Right atrium auricular region (tissue), 2 donors: ENCODE measurements around the gene FAM222A. TPM values are rescaled to one million over a fixed set of nuclear protein-coding genes. Genes with fewer than 3 reads are reported as not detected.

ENCODE experiments used
- DNase-seq: peaks from one replicate; pipeline ENCODE4 v3.0.0-alpha.2; 2019; ENCODE audit warnings: low spot score
- H3K27ac ChIP-seq, 2 donors: fragments of 200-600 bp; sonication (generic); 1 replicate in 1 of 2; 2 replicates in 1 of 2; pipeline ENCODE4 v1.5.1; 2016 to 2019
- H3K27me3 ChIP-seq, 2 donors: fragments of 200-600 bp; sonication (generic); one replicate each; pipeline versions ENCODE4 v1.5.1 to v1.6.0; 2017 to 2019
- H3K36me3 ChIP-seq: fragments of 200-600 bp; sonication (generic); one replicate; pipeline ENCODE4 v1.5.1; 2016
- H3K4me1 ChIP-seq, 2 donors: fragments of 200-600 bp; sonication (generic); one replicate each; pipeline versions ENCODE4 v1.5.1 to v1.6.0; 2017 to 2019
- H3K4me3 ChIP-seq, 2 donors: fragments of 200-600 bp; sonication (generic); 1 replicate in 1 of 2; 2 replicates in 1 of 2; pipeline ENCODE4 v1.5.1; 2017 to 2019; ENCODE audit warnings: mild to moderate bottlenecking in 1 of 2, moderate library complexity in 1 of 2
- H3K9me3 ChIP-seq, 2 donors: fragments of 200-600 bp; sonication (generic); one replicate each; pipeline ENCODE4 v1.5.1; 2019
- total RNA-seq, 2 donors: library from RNA; depleted of rRNA; stranded (reverse); fragments of >200 nt; gene quantifications; one replicate each; pipeline ENCODE4 v1.1.0, GENCODE V29; 2016
- TF ChIP-seq, protein P1 (sequence below), 2 donors: fragments of 200-600 bp; sonication (generic); IDR thresholded peaks; one replicate each; pipeline ENCODE4 v1.5.1; 2019; ENCODE audit warnings: antibody characterized with exemption in 2 of 2

The FAM222A gene
- total RNA-seq, 2 donors from 2014 or later: 23.6 to 32.4 TPM

- H3K36me3 ChIP-seq: no peaks in the 10 kb centered on the region
- no peak for DNase-seq
- no peaks in the 10 kb centered on the region for H3K9me3 ChIP-seq
- H3K27ac ChIP-seq: peak overlapping the region; percentile 79 to 89
- H3K4me3 ChIP-seq: peak overlapping the region; percentile 61 to 72
- H3K4me1 ChIP-seq: peaks cover 0 to 77% of the 10 kb centered on the region in 2 donors
- H3K27me3 ChIP-seq: no peaks in the 10 kb centered on the region
- TF ChIP-seq, protein P1, sequence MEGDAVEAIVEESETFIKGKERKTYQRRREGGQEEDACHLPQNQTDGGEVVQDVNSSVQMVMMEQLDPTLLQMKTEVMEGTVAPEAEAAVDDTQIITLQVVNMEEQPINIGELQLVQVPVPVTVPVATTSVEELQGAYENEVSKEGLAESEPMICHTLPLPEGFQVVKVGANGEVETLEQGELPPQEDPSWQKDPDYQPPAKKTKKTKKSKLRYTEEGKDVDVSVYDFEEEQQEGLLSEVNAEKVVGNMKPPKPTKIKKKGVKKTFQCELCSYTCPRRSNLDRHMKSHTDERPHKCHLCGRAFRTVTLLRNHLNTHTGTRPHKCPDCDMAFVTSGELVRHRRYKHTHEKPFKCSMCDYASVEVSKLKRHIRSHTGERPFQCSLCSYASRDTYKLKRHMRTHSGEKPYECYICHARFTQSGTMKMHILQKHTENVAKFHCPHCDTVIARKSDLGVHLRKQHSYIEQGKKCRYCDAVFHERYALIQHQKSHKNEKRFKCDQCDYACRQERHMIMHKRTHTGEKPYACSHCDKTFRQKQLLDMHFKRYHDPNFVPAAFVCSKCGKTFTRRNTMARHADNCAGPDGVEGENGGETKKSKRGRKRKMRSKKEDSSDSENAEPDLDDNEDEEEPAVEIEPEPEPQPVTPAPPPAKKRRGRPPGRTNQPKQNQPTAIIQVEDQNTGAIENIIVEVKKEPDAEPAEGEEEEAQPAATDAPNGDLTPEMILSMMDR (IDR thresholded peaks at IDR 0.05): no peak
Measured at GRCh38 chr12:109715310-109716091, 1.9 kb downstream of the FAM222A start.

DNA sequence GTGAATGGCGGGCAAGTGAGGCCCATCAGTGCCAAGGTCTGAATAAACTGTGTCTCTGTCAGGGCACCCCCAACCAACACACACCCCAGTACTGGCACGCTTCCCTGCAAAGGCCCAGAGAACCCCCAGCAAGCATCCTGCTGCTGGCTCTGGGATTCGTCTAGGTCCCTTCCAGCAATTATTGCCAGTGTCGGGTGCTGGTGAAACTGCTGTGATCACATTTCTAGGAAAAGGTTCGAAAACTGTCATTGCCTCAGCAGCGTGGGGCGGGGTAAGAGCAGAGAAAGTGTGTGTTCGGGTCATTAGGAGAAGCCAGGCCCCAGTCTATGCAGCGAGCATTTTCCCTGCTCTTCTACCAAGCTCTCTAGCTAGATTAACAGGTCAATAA, 2.5 kb downstream of the FAM222A start:
- Histone ChIP-seq H3K27me3 (no peaks in the 10 kb centered on the region), H3K4me3 (no peak overlapping the region), H3K4me1 (peaks cover 0 to 82% of the 10 kb centered on the region in 2 donors), H3K9me3 (no peaks in the 10 kb centered on the region), H3K36me3 (no peaks in the 10 kb centered on the region), H3K27ac (peak overlapping the region; percentile 79 to 89)
- DNase-seq: no peak
- TF ChIP-seq, protein P1 (IDR thresholded peaks at IDR 0.05): no peak

- Histone ChIP-seq H3K4me1 (peaks cover 0 to 86% of the 10 kb centered on the region in 2 donors), H3K4me3 (no peak overlapping the region), H3K9me3 (no peaks in the 10 kb centered on the region), H3K36me3 (no peaks in the 10 kb centered on the region), H3K27ac (peak overlapping the region; percentile 79 to 89), H3K27me3 (no peaks in the 10 kb centered on the region)
- DNase-seq: peak; percentile 64
- TF ChIP-seq, protein P1 (IDR thresholded peaks at IDR 0.05): no peak
Measured at GRCh38 chr12:109716512-109717389, 3.1 kb downstream of the FAM222A start.

DNA sequence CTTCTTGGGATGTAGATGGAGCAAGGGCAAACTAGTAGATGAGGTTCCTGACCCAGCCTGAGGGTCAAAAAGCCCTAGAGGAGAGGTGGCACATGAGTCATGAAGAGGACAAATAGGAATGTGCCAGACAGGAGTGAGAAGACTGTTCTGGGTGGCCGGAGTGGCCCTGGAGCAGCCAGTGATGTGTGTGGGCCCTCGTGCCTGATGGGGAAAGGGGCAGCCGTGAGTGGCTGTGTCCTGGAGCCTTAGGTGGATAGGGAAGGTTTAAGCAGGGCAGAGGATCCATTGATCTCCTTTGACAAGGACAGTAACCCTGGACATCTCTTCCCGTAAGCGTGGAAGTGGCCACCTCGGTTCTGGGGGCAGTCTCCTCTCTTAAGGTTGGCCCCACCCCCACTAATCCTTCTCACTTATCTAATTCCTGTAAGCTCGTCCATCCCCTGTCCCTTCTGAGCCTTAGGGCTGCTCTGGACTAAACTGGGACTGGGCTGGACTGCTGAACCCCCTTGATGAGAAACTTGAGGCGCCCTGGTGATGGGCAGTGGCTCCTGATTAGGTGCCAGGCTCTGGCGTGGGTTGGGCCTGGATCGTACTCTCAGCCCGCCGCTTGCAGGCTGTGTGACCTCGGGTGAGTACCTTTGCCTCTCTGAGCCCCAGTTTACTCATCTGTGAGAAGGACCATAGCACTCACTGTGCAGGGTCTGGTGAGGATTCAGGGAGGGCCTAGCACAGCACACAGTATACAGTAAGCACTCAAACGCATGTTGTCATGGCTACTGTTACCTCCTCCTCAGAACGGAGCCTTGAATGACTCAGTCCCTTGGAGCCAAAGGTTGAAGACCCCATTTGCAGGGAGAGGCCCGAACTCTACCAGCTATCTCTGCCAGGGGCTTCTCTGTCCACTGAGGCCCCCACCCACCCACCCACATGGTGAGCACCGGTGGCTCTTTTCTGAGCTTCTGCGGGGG, 4.0 kb downstream of the FAM222A start:
- no peak for DNase-seq
- H3K4me1 ChIP-seq: peaks cover 0 to 86% of the 10 kb centered on the region in 2 donors
- no peaks in the 10 kb centered on the region for H3K9me3 ChIP-seq
- TF ChIP-seq, protein P1 (IDR thresholded peaks at IDR 0.05): no peak
- H3K27me3 ChIP-seq: no peaks in the 10 kb centered on the region
- H3K36me3 ChIP-seq: no peaks in the 10 kb centered on the region
- peak overlapping the region; percentile 79 to 89 for H3K27ac ChIP-seq
- H3K4me3 ChIP-seq: no peak overlapping the region

DNA sequence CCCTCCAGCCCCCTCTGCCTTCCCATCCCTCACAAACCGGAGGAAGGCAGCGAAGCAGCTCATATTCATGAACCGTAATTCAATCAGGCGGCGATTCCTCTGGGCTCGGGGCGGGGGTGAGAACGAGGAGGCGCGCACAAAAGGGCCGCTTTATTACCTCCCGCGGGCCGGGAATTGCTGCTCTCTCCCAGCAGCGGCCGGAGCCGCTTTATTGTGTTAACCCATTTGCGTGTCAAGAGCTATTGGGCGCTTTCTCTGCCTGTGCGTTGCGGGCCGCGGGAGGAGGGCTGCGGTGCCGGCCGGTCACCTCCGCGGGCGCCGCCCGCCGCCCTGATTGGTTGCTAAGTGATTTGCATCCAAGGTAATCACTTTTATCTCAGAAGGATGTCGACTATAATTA, 4.8 kb downstream of the FAM222A start:
- TF ChIP-seq, protein P1 (IDR thresholded peaks at IDR 0.05): no peak
- DNase-seq: no peak
- Histone ChIP-seq H3K4me3 (no peak overlapping the region), H3K27ac (peak overlapping the region; percentile 86 to 95), H3K27me3 (no peaks in the 10 kb centered on the region), H3K36me3 (no peaks in the 10 kb centered on the region), H3K4me1 (peaks cover 0 to 86% of the 10 kb centered on the region in 2 donors), H3K9me3 (no peaks in the 10 kb centered on the region)
